CD4-positive, alpha-beta T cell treated with Interleukin-17A for 1 hour (primary cell): ENCODE measurements around the gene SLIT3.
"Not testable (repeated sequence)": the region's sequence is repeated elsewhere in the genome, so short reads cannot be mapped to it uniquely, and the experiment has no call there.

Experiments used
- DNase-seq: peaks from one replicate; pipeline ENCODE4 v3.0.0-alpha.2; 2020

The SLIT3 gene

DNA sequence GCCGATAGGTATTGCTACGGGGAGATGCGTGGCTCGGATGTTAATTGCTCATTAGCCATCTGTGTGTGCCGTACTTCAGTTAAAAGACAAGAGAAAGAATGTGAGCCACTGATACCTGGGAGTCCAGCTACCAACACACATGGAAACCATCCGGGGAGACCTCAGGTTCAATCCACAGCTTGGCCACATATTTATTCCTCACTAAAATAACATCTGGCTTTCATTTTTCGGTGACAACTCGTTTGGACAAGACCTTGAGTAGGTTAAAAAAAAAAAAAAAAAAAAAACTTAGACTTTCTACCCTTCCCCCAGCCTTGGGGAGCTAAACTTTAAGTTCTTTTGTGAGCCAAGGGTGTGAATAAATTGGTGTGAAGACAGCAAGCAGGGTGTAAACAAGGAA, 84.1 kb downstream of the SLIT3 start:
- no peak for DNase-seq

DNA sequence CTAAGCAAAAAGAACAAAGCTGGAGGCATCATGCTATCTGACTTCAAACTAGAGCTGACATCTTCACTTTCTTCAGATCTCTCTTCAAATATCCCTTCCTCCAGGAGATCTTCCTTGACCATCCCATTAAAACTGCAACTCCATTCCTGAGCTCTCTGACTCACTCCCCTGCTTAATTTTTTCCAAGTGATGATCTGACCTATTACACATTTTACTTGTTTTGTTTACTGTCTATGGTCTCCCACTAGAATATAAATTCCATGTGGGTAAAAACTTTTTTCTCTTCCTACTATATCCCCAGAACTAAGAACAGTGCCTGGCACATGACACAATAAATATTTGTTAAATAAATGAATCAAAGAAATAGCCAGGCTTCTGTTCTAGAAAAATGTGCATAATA, 87.5 kb downstream of the SLIT3 start:
- no peak for DNase-seq

DNA sequence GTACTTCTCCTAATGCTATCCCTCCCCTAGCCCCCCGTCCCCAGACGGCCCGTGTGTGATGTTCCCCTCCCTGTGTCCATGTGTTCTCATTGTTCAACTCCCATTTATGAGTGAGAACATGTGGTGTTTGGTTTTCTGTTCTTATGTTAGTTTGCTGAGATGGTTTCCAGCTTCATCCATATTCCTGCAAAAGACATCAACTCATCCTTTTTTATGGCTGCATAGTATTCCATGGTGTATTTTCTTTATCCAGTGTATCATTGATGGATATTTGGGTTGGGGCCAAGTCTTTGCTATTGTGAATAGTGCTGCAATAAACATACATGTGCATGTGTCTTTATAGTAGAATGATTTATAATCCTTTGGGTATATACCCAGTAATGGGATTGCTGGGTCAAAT, 89.2 kb downstream of the SLIT3 start:
- not testable (repeated sequence) for DNase-seq

DNA sequence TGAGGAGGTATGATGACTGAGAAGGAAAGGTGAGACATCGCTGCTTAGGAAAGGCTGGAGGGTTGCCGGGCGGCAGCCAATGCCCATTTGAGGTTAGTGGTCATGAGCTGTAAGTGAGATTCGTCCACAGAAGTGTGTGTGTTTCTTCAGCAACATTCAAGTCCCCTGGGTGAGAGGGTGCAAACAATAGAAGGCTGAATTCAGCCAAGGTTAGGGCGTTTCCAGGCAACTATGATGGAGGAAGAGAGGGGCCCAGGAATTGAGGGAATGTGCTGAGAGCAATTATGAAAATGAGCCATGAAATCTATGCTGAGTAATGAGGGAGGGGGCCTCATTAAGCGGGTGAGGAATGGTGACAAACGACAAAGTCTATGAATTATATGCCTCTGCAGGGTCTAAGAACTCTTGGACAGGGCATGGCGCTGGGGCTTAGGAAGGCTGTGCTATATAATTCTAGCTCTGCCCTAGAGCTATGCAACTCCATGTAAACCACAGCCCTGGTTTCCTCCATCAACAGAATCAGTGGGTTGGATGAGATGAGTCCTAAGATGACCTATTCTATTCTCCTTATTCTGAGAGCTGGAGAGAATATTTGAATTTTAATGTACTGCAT, 96.0 kb downstream of the SLIT3 start:
- DNase-seq, result no peak

DNA sequence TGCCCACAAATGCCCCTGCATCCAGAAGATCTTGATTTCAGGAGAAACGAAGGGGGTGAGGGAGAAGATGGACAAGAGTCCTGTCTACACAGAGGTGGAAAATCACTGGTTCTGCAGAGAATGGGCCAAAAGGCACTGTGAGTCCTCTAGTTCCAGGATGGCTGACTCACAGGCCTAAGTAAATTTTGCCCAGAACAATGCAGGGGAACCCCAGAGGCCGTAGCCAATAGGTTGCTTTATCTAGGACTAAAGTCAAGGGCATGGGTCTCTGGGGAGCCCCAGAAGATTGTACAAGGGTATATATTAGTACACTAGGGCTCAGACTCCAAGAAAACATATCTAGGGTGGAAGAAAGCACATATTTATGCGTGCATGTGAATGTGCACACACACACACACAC, 98.0 kb downstream of the SLIT3 start:
- no peak for DNase-seq

DNA sequence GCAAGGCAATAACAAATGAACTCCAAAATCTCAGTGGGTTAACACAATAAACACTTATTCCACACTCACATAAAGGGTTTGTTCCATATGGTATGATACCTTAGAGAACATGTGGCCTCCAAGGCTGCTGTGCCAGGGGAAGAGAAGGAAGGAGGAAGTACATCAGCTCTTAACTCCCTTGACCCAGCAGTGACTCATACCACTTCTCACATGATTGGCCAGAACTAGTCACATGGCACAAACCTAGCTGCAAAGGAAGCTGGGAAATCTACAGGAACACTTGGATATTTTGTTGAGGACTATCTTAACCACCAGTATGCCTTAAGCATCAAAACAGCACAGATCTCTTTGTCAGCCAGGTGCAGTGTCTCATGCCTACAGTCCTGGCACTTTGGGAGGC, 99.3 kb downstream of the SLIT3 start:
- no peak for DNase-seq

DNA sequence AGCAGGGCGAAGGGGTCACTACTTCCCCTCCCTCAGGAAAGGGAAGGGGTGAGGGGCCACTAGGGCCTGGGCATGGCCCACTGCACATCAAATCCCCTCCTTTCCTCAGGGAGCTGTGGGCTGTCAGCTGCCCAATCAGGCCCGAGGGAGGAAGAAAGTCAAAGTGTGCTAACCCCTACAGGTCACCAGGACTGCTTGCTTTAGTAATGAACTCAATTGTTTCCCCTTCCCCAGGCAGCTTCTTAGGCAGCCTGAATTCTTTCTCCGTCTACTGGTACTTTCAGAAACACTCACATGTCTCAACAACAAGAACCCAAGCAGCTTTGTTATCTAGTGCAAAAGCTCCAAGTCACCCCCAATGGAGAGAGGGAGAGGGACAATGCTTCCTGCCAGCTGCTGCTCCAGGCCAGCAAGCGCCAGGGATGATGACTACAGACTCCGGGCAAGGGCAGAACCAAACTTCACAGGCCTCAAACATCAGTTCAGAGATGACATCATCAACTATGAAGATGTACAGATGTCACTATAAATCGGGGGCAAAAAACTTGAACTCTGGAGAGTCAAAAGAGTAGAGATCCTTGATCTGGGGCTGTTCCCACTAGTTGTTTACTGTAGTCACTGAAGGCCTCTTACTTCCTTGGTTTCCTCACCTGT, 100.7 kb downstream of the SLIT3 start:
- DNase-seq, result no peak

DNA sequence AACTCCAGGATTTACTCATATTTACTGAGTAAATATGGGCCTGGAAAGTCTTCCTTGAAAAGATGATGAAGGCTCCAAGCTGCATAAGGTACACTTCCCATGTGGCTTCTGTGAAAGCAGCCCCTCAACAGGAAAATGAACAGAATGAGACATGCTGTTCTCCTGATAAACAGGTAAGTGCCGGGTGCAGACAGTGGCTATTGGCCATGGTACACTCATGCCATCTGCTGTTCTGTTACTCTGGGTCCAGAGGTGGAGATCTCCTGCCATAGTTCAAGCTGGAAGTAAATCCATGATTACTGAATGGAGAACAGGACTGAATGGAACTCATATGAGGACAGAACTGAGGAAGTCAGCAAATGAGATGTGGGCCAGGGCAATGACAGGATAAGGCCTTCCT, 103.6 kb downstream of the SLIT3 start:
- no peak for DNase-seq

DNA sequence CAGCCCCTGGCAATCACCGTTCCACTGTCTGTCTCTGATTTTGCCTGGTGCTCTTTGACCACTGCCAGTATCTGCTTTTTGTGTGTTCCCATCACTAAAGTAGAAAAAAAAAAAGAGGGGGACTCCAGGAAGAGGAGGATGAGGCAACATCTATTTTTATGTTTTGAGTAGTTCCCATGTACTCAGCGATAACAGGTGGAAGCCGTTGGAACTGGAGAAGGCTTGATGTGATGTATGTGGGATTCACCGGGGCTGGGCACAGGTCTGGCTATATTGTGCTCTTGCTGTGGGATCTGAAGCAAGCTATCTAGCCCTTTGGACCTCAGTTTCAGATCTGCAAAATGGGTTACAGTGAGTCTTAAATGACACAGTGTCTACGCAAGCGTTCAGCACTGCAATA, 104.9 kb downstream of the SLIT3 start:
- DNase-seq, result no peak

DNA sequence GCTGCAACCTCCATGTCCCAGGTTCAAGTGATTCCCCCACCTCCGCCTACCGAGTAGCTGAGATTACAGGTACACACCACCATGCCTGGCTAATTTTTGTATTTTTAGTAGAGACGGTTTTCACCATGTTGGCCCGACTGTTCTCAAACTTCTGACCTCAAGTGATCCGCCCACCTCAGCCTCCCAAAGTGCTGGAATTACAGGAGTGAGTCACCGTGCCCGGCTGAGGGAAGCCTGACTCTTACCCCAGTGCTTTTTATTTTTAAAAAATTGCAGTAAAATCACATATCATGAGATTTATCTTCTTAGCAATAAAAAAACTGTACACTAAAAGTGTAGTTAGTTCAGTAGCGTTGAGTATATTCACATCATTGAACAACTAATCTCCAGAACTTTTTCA, 105.3 kb downstream of the SLIT3 start:
- no peak for DNase-seq

DNA sequence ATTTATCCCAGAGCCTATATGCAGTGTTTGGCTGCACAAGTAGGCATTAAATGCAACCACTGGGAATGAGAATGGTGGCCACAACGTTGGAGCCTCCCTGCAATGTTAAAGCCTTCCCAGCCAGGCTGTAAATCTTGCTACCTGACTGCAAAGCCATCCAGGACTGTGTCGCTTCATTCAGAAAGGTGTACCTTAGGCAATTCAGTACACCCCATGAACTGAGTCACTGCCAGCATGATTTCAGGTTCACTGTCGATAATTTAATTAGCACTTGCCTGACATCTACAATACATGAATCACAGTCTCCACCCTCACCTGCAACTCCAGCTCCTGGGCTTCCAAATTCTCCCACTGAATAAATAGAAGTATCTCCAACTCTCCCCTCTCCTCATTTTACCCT, 108.4 kb downstream of the SLIT3 start:
- DNase-seq, result no peak

DNA sequence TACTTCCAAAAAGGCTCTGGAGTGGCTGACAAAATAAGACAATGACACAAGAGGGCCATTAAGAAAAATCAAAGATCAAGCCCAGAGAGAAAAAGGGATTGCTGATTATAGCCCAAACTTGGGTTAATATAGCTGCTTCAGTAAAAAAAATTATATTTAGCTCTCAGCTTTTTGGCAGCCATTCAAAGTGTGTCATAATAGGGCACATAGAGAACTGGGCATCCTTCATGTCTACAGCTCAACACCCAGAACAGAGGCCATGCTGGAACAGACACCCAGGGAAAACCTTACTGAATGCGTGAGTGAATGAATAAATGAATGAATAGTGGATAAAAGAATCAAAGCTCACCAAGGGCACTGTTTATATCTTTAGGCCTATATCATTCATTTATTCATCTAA, 110.1 kb downstream of the SLIT3 start:
- DNase-seq, result no peak

DNA sequence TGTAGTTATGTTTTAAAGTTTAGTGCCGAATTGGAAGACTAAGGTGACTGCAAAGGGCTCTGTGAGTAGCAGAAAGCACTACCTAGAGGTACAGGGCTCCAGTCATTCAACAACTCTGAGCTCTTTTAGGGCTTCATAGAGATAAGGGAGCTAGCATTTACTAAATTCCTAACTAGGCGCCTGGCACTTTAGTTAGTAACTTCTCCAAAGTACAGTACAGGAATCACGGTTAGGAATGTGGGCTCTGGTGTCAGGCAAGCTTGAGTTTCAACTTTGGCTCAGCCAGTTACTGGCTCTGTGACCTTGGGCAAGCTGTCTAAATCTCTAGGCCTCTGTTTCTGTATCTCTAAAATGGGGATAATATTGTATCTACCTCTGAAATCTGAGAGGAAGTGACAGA, 115.3 kb downstream of the SLIT3 start:
- DNase-seq, result no peak

DNA sequence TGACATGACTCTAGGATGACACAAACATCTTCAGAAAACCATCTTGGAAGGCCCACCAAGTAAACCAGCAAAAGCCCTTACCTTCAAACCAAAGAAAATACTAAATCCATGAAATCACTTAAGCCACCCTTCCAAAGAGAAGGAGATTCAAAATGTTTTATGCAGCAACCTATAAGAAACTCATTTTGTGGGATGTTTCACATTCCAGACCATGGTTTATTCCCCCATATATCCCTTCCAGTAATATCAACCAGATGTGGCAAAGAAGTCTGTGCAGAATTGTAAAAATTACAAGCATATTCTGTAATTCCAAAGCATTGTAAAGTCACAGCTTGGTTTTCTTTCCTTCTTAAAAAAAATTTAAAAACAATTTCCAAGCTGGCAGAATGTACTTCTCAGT, 117.4 kb downstream of the SLIT3 start:
- no peak for DNase-seq

DNA sequence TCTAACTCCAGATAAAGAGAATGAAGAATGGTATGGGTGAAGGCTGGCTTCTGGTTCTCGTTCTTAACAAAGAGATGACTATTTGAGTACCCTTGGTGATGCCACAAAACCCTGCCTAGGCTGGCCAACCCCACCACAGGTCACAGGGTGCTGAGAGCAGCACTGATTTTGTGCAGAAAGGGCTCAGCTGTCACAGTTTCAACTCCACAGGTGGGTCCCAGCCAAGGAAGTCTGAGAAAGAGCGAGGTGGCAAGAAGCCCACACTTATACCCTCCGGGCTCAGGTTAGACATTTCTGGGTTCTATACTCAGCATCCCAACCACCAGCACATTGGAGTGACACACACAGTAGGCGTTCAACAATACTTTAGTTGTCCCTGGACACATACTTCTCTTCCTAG, 118.1 kb downstream of the SLIT3 start:
- DNase-seq, result no peak

DNA sequence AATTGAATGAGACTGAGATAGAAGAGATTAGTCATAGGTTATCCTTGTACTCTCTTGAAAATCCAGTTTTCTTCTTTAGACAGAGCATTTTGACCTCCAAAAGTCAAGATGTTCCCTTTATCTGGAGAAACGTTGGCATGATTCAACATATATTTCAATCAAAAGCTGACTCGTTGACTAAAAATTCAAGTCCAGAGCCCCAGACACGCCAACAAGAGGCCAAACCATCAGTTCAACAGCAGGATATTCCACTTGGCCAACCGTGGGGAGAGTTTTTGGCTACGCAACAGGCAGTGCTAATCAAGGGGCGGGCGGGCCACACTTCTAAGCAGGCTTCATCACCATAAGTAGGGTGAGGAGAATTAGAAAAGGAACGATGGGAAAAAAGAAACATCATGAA, 119.1 kb downstream of the SLIT3 start:
- no peak for DNase-seq

DNA sequence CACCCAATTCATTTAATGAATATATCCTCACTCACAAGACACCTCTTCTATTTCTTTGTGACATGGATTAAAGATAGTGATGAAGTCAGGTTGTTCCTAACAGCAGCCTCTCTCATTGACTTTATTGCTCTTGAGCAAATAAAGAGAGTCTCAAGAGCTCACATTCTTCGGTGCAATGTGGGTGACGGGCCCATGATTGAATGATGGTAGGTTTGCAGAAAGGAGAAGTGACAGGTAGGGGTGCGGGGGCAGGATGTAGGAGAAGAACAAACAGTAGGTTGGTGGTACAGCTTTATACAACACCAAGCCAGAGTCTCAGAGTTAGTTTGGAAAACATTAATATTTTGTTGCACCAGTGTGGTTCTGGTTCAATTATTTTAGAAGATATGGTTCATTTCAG, 122.2 kb downstream of the SLIT3 start:
- no peak for DNase-seq

DNA sequence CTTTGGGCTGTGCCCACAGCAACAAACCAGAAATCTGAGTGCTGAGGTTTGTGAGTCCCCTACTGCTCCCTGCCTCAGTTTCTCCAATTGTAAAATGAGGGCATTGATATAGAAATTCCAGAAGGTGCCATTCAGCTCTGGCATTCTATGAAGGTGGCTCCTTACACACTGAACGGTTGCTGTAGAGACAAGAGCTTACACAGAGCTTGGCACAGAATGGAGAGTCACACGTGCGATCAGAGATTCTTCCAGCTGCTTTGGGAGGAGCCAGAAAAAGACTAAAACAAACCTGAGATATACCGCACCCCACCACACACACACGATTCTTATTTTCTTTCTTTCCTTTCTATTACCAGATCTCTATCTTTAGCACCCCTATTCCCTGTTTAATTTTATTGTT, 122.7 kb downstream of the SLIT3 start:
- no peak for DNase-seq

DNA sequence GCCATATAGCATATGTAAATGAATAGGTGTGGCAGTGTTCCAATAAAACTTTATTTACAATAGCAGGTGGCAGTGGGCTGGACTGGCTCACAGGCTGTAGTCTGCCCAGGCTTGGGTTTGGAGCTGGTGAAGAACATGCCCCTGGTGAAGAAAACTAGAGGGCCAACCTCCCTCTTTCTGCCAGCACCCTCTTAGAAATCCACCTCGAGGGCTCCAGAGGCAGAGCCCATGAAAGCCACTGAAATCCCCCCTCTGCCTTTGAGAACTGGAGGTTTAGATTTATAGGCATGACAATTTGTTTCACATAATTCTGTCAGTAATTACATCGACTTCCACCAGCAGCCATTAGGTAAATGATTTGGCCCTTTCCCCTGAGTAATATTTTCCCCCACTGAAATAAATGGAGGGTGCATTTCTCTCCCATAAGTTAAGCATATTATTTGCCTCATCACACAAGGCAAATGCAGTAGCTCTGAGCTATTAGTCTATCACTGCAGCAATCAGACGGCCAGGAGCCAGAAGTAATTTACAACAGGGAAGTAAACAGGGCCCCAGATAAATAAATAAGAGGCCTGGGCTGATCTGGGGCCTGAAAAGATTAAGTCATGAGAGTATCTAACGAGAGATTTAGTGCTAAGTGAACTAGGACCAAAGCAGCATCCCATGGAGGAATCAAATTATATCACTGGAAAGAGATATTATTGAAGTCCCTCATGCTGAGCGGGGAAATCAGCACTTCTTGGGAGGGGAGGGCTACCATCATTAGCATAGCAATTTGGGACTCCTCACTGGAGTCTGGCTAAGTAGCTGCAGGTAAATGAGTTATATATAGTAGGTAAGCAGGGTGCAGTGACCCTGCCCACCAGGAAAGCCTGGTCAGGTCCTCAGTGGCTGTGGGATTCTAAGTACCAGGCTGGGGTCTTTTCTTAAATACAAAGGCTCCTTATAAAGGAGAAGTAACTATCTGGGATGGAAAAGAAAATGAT, 123.9 kb downstream of the SLIT3 start:
- no peak for DNase-seq

DNA sequence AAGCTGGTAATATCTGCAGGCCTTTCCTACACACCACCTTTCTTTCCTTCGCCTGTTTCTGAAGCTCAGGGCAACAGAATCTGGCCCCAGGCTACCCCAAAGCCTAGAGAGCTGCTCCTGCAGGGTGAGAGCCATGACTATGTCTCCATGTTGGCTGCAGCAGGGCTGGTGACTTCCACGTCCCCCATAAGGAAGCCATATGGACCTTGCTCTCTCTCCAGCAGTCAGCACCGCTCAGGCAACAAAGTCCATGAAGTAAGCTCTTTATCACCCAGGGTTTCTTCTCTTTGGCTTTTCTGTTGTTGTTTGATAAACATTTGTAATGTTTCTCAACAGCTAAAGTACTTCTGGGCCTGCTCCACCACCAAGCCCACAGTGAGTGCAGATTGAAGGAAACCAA, 125.2 kb downstream of the SLIT3 start:
- DNase-seq, result no peak

DNA sequence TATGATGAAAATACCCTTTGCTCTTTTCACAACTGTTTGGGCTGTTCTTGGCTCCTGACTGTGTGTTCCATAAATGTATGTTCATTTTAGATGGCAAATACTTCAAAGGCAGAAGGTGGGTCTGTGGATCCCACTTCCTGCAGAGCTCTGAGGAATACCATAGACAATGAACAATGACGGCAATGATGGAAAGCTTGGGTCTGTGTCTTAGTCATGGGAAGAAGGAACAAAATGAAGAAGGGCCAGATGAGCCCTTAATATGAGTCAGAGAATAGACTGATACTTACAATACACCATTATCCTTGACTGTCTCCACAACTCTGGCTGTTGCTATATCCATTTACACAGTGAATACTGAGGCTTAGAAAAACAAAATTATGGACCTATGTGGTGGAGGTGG, 126.0 kb downstream of the SLIT3 start:
- no peak for DNase-seq

DNA sequence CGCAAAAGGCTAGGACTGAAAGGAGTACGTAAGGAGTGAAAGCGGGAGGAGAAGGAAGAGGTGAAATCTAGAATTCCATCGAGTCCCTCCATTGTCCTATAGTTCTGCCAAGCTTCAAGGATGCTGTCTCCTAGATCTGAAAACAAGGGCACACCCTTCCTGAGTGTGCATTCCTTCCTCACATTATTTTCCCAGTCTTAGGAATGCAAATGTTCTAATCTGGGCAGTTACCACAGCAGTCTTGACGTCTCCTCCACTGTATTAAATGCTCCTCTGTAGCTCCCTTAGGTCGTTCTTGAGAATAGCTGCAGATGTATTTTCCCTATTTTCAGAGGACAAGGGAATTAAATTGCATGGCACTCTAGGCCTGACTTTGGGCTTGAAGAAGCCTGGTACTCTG, 127.6 kb downstream of the SLIT3 start:
- no peak for DNase-seq

DNA sequence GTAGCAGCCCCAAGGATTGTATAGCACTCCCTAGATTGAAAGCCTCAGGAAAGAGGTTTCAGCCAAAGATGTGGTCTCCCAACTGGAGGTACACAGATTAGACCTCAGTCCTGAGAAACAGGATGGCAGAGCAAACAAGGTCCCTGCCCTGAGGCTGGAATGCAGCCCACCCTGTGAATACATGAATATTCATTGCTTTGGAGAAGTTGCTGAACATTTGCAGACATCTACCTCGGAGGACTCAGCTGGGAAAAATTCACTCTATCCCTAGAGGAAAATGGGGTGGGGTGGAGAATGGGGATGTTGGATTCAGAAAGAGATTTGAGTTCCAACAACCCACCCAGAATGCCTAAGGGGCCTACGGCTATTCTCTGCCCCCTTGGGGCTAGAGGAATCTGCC, 129.4 kb downstream of the SLIT3 start:
- no peak for DNase-seq

DNA sequence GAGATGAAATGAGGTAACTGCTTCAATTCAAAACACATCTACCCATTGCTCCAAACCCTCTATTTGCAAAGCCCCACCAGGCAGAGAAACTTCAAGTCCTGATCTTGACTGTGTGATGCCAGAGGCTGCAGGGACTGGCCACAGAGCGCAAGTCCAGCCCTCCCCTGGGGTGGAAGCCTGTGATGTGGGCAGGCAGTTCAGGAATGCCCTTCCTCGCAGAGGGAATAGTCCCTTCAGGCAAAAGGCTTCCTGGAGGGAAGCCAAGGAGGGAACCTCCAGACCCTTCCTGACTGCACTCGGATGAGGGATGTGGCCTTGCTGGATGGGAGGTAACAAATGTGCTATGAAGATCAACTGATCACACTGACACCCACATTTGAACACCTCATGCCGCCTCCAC, 131.2 kb downstream of the SLIT3 start:
- no peak for DNase-seq
